ENCODE data around the gene FAM76B.

GRCh38 chr11:95788921-95789505, 569 bp downstream of the FAM76B start:
- peak in 1 of 6 experiments; percentile 27 for TF ChIP-seq CTCF (IDR thresholded peaks at IDR 0.05)
- no peak for TF ChIP-seq POLR2A (IDR thresholded peaks at IDR 0.05)
- no peak for TF ChIP-seq POLR2AphosphoS5 (IDR thresholded peaks at IDR 0.05)

Data from upper lobe of left lung (tissue), 4 donors.